ELR (cell line): ENCODE measurements around the gene KCNN4.
"Not testable (repeated sequence)": the region's sequence is repeated elsewhere in the genome, so short reads cannot be mapped to it uniquely, and the experiment has no call there.

Experiments
- DNase-seq: peaks from one replicate; pipeline ENCODE4 v3.0.0-alpha.2; 2015; ENCODE audit warnings: low read depth

Gene KCNN4

GRCh38 chr19:43774103-43774939 lies 6.5 kb downstream of the KCNN4 start:
- DNase-seq, result peak; percentile 80

GRCh38 chr19:43773725-43774102 lies 7.1 kb downstream of the KCNN4 start:
- no peak for DNase-seq

GRCh38 chr19:43769256-43769655 lies 11.5 kb downstream of the KCNN4 start:
- no peak for DNase-seq

GRCh38 chr19:43768273-43769050 lies 12.3 kb downstream of the KCNN4 start:
- DNase-seq, result no peak

GRCh38 chr19:43767818-43768217 lies 13.0 kb downstream of the KCNN4 start:
- DNase-seq, result no peak

GRCh38 chr19:43767316-43767715 lies 13.5 kb downstream of the KCNN4 start:
- DNase-seq, result no peak

GRCh38 chr19:43766755-43767043 lies 14.1 kb downstream of the KCNN4 start:
- no peak for DNase-seq

- peak; percentile 99 for DNase-seq
Observed at GRCh38 chr19:43765109-43765876, 15.5 kb downstream of the KCNN4 start.

- DNase-seq, result not testable (repeated sequence)
Observed at GRCh38 chr19:43764684-43765083, 16.1 kb downstream of the KCNN4 start.

- peak; percentile 51 for DNase-seq
Observed at GRCh38 chr19:43763473-43763939, 17.3 kb downstream of the KCNN4 start.

- no peak for DNase-seq
Observed at GRCh38 chr19:43762814-43763213, 18.0 kb downstream of the KCNN4 start.

GRCh38 chr19:43760941-43761340 lies 19.8 kb downstream of the KCNN4 start:
- DNase-seq, result no peak

- peak; percentile 93 for DNase-seq
Observed at GRCh38 chr19:43759515-43759914, 21.3 kb downstream of the KCNN4 start.

GRCh38 chr19:43755256-43755801 lies 25.4 kb downstream of the KCNN4 start:
- DNase-seq, result peak; percentile 70

- DNase-seq, result peak; percentile 97
Observed at GRCh38 chr19:43754503-43755255, 26.1 kb downstream of the KCNN4 start, which contains the start of gene SMG9. Gene SMG9, minus strand, starts transcription at chr19:43754962. Its CDS starts 4,221 bp downstream, at chr19:43750741.

GRCh38 chr19:43754253-43754502 lies 26.6 kb downstream of the KCNN4 start:
- DNase-seq, result no peak

- no peak for DNase-seq
Observed at GRCh38 chr19:43752287-43752875, 28.4 kb downstream of the KCNN4 start.

GRCh38 chr19:43751466-43752220 lies 29.1 kb downstream of the KCNN4 start:
- DNase-seq, result peak; percentile 50

GRCh38 chr19:43749898-43750297 lies 30.9 kb downstream of the KCNN4 start:
- DNase-seq, result no peak

- DNase-seq, result no peak
Observed at GRCh38 chr19:43749152-43749551, 31.6 kb downstream of the KCNN4 start.

GRCh38 chr19:43748685-43749084 lies 32.1 kb downstream of the KCNN4 start:
- no peak for DNase-seq
